Right lobe of liver (tissue), 6 donors: ENCODE measurements around the gene ADGRL4. TPM values are rescaled to one million over a fixed set of nuclear protein-coding genes. Genes with fewer than 3 reads are reported as not detected.

Experiments used
- ATAC-seq, 4 donors: fragments of 200-7000 bp; cut with Tn5 transposase; one replicate each; pipeline ENCODE4 v1.9.1; 2020; ENCODE audit warnings: mild to moderate bottlenecking in 4 of 4, moderate library complexity in 4 of 4
- DNase-seq, 3 donors: peaks; one replicate each; pipeline ENCODE4 v3.0.0-alpha.2; 2020
- H3K27ac ChIP-seq, 3 donors: fragments of 200-600 bp; one replicate each; pipeline ENCODE4 v1.8.0; 2022
- H3K27me3 ChIP-seq, 2 donors: fragments of 200-600 bp; one replicate each; pipeline ENCODE4 v1.8.0; 2022
- H3K36me3 ChIP-seq, 4 donors: fragments of 200-600 bp; sonication (generic) in 1 of 4; one replicate each; pipeline versions ENCODE4 v1.5.1 to v1.8.0; 2017 to 2022; ENCODE audit warnings: control low read depth in 1 of 4
- H3K4me1 ChIP-seq, 4 donors: fragments of 200-600 bp; sonication (generic) in 1 of 4; one replicate each; pipeline versions ENCODE4 v1.5.1 to v1.8.0; 2017 to 2022; ENCODE audit warnings: control low read depth in 1 of 4
- H3K4me3 ChIP-seq, 3 donors: fragments of 200-600 bp; one replicate each; pipeline ENCODE4 v1.8.0; 2022
- H3K9me3 ChIP-seq, 4 donors: fragments of 200-600 bp; sonication (generic) in 1 of 4; one replicate each; pipeline versions ENCODE4 v1.5.1 to v1.8.0; 2017 to 2022; ENCODE audit warnings: control low read depth in 1 of 4
- CTCF ChIP-seq, 4 donors: fragments of 200-600 bp in 3 of 4; fragments of 450-650 bp in 1 of 4; IDR thresholded peaks; one replicate each; pipeline versions ENCODE4 v1.5.1 to v1.8.0; 2016 to 2022; ENCODE audit warnings: antibody characterized with exemption in 4 of 4, mild to moderate bottlenecking in 2 of 4
- POLR2A ChIP-seq: fragments of 450-650 bp; IDR thresholded peaks from one replicate; pipeline ENCODE4 v1.6.1; 2017; ENCODE audit warnings: antibody characterized with exemption, mild to moderate bottlenecking
- WGBS: methylation state at CpG from one replicate; pipeline ENCODE4 v1.1.6; 2018; ENCODE audit warnings: low coverage, low lambda C conversion rate; ENCODE audit not compliant: insufficient coverage; ENCODE audit errors: missing lambda C conversion rate; 5-methylcytosine and 5-hydroxymethylcytosine counted together
- intact Hi-C, 2 donors: fragments of 100-400 bp; cut with DNase I; formaldehyde crosslinking; loops; one replicate each; pipeline versions ENCODE4 v1.11.2 to v1.14.1; 2022
- total RNA-seq, 6 experiments: library from RNA; depleted of rRNA in 2 of 6; stranded (reverse); fragments of >200 nt in 2 of 6; fragmentation: NEBNext Ultra II Directional in 3 of 6; extraction: Animal tissue kit (Norgen Biotek cat#: 25700) in 3 of 6; gene quantifications; one replicate each; pipeline versions ENCODE4 v1.1.0 to v1.2.4, GENCODE V29; 2016 to 2023
- donor health status: DM: no; HTN: yes; CAD: no.
- donor health status: DM: no; HTN: no; CAD: no.
- donor health status: DM: no; HTN: no; CAD: no.
- donor health status: DM: no; HTN: yes; CAD: no.
- donor health status: DM: no; HTN: yes; CAD: no.

ADGRL4 gene
- total RNA-seq, 6 experiments from 2014 or later: 3.0 to 14.9 (median 6.8) TPM

- Histone ChIP-seq H3K4me3 (no peak overlapping the region), H3K9me3 (no peaks in the 10 kb centered on the region), H3K27me3 (no peaks in the 10 kb centered on the region), H3K4me1 (no peaks in the 10 kb centered on the region), H3K27ac (no peak overlapping the region), H3K36me3 (no peaks in the 10 kb centered on the region)
- intact Hi-C loops: no loop called here
- no peak for ATAC-seq
- 27% methylated on average over 2 of the region's 3 CpGs for WGBS
- TF ChIP-seq CTCF (IDR thresholded peaks at IDR 0.05) (no peak), POLR2A (no peak)
- no peak for DNase-seq
These were observed 87.4 kb downstream of the ADGRL4 start for GRCh38 chr1:78919150-78919549.

- H3K4me1 ChIP-seq: no peaks in the 10 kb centered on the region
- no peak for TF ChIP-seq CTCF (IDR thresholded peaks at IDR 0.05)
- no peak for TF ChIP-seq POLR2A
- ATAC-seq: no peak
- no peaks in the 10 kb centered on the region for H3K27me3 ChIP-seq
- no peak overlapping the region for H3K27ac ChIP-seq
- no peak overlapping the region for H3K4me3 ChIP-seq
- no peak for DNase-seq
- H3K36me3 ChIP-seq: no peaks in the 10 kb centered on the region
- intact Hi-C loops: no loop called here
- no peaks in the 10 kb centered on the region for H3K9me3 ChIP-seq
- WGBS: 50% methylated on average over 2 of the region's 2 CpGs
These were observed 88.4 kb downstream of the ADGRL4 start for GRCh38 chr1:78918157-78918556.

GRCh38 chr1:78916986-78917385, 89.5 kb downstream of the ADGRL4 start:
- no peaks in the 10 kb centered on the region for H3K36me3 ChIP-seq
- H3K27ac ChIP-seq: no peak overlapping the region
- H3K9me3 ChIP-seq: no peaks in the 10 kb centered on the region
- DNase-seq (no peak), ATAC-seq (no peak)
- no peaks in the 10 kb centered on the region for H3K4me1 ChIP-seq
- no peak overlapping the region for H3K4me3 ChIP-seq
- intact Hi-C loops: no loop called here
- TF ChIP-seq CTCF (IDR thresholded peaks at IDR 0.05) (no peak), POLR2A (no peak)
- H3K27me3 ChIP-seq: no peaks in the 10 kb centered on the region
- 73% methylated on average over 3 of the region's 3 CpGs for whole genome bisulfite sequencing

- 78% methylated on average over 2 of the region's 2 CpGs for WGBS
These were observed 92.6 kb downstream of the ADGRL4 start for GRCh38 chr1:78913950-78914349.

More at GRCh38 chr1:78913950-78914349, 92.6 kb downstream of the ADGRL4 start:
- no peak overlapping the region for H3K4me3 ChIP-seq
- no peak for ATAC-seq
- no peaks in the 10 kb centered on the region for H3K9me3 ChIP-seq
- H3K4me1 ChIP-seq: no peaks in the 10 kb centered on the region
- no peaks in the 10 kb centered on the region for H3K36me3 ChIP-seq
- intact Hi-C loops: no loop called here
- no peak for DNase-seq
- TF ChIP-seq POLR2A (no peak), CTCF (IDR thresholded peaks at IDR 0.05) (no peak)
- H3K27me3 ChIP-seq: no peaks in the 10 kb centered on the region
- no peak overlapping the region for H3K27ac ChIP-seq
